ENCODE measurements around the gene NRP1. TPM values are rescaled to one million over a fixed set of nuclear protein-coding genes. Genes with fewer than 3 reads are reported as not detected.

Gene NRP1
- total RNA-seq, 1 experiment from 2014 or later: 3.0 TPM

- no peak for TF ChIP-seq HMGA2 (CRISPR knock-in tag; IDR thresholded peaks at IDR 0.05)
- TF ChIP-seq ZNF425 (CRISPR knock-in tag; conservative IDR thresholded peaks at IDR 0.05): no peak
- no peak for TF ChIP-seq ZNF281 (CRISPR knock-in tag; IDR thresholded peaks at IDR 0.05)
- TF ChIP-seq ZNF121 (CRISPR knock-in tag; IDR thresholded peaks at IDR 0.05): no peak
- TF ChIP-seq IRF1 (CRISPR knock-in tag; IDR thresholded peaks at IDR 0.05): no peak
- TF ChIP-seq RELA (CRISPR knock-in tag; IDR thresholded peaks at IDR 0.05; ENCODE audit: borderline replicate concordance): no peak
Observed at GRCh38 chr10:33216661-33217427, 117.6 kb downstream of the NRP1 start (continued).

GRCh38 chr10:33215635-33216034 lies 118.8 kb downstream of the NRP1 start:
- no peaks in the 10 kb centered on the region for H3K9me3 Mint-ChIP-seq
- TF ChIP-seq RELA (CRISPR knock-in tag; IDR thresholded peaks at IDR 0.05; ENCODE audit: borderline replicate concordance) (no peak), TCF7 (CRISPR knock-in tag; IDR thresholded peaks at IDR 0.05; ENCODE audit: low read depth) (no peak), NR3C1 (CRISPR knock-in tag; conservative IDR thresholded peaks at IDR 0.05; ENCODE audit: low read depth) (no peak), AR (CRISPR knock-in tag; IDR thresholded peaks at IDR 0.05) (no peak), ELF4 (CRISPR knock-in tag; IDR thresholded peaks at IDR 0.05; ENCODE audit: low read depth) (no peak), ESRRA (CRISPR knock-in tag; IDR thresholded peaks at IDR 0.05; ENCODE audit: borderline replicate concordance) (no peak)
- ChIA-PET CTCF (no interaction called here), POLR2A (interaction anchor here (0.8 kb wide), 1 partner anchor 9 kb away, joined by 3 read pairs; no protein-coding TSS in a partner anchor)
- peaks cover 6% of the 10 kb centered on the region; the same call in 1 of the 2 replicates for H3K4me1 Mint-ChIP-seq
- H3K27ac Mint-ChIP-seq: no peak overlapping the region
- DNase-seq (ENCODE audit: low spot score) (no peak), ATAC-seq (no peak)
- no peaks in the 10 kb centered on the region for H3K36me3 Mint-ChIP-seq
- no peaks in the 10 kb centered on the region for H3K27me3 Mint-ChIP-seq (ENCODE audit: low read depth)
- H3K4me3 Mint-ChIP-seq: no peak overlapping the region

- ChIA-PET CTCF (no interaction called here), POLR2A (interaction anchor here (0.6 kb wide), 1 partner anchor 292 kb away, joined by 3 read pairs; no protein-coding TSS in a partner anchor)
Observed at GRCh38 chr10:33215154-33215553, 119.3 kb downstream of the NRP1 start.

More at GRCh38 chr10:33215154-33215553, 119.3 kb downstream of the NRP1 start:
- H3K4me1 Mint-ChIP-seq: peaks cover 6% of the 10 kb centered on the region; the same call in 1 of the 2 replicates
- TF ChIP-seq MLX (CRISPR knock-in tag; IDR thresholded peaks at IDR 0.05) (no peak), NFYB (CRISPR knock-in tag; conservative IDR thresholded peaks at IDR 0.05; ENCODE audit: low read depth) (no peak), ETV6 (CRISPR knock-in tag; IDR thresholded peaks at IDR 0.05) (no peak), ZBTB43 (CRISPR knock-in tag; IDR thresholded peaks at IDR 0.05) (no peak), RELA (CRISPR knock-in tag; IDR thresholded peaks at IDR 0.05; ENCODE audit: borderline replicate concordance) (no peak)
- H3K36me3 Mint-ChIP-seq: no peaks in the 10 kb centered on the region
- ATAC-seq (no peak), DNase-seq (ENCODE audit: low spot score) (no peak)
- H3K9me3 Mint-ChIP-seq: no peaks in the 10 kb centered on the region
- H3K4me3 Mint-ChIP-seq: no peak overlapping the region
- no peak overlapping the region for H3K27ac Mint-ChIP-seq
- no peaks in the 10 kb centered on the region for H3K27me3 Mint-ChIP-seq (ENCODE audit: low read depth)

Data from WTC11 (cell line).